PC-9 (cell line): ENCODE results near the gene ARMC6. TPM values are rescaled to one million over a fixed set of nuclear protein-coding genes. Genes with fewer than 3 reads are reported as not detected.

Experiments
- Bru-seq: library from RNA; stranded (reverse); fragments of 400-500 nt; gene quantifications from one replicate; lab custom pipeline; 2021; lab: Mats Ljungman, UMichigan
- BruChase-seq, 2 experiments: library from RNA; stranded (reverse); fragments of 400-500 nt; gene quantifications; one replicate each; lab custom pipeline; 2021; lab: Mats Ljungman, UMichigan
- BruUV-seq: library from RNA; stranded (reverse); fragments of 400-500 nt; replicated peaks from 2 replicates; lab custom pipeline; 2021; lab: Mats Ljungman, UMichigan
- CTCF ChIA-PET: fragments of 300-600 bp; sonication (Branson Sonifier 250); formaldehyde crosslinking; loops from one replicate; lab custom pipeline; 2022; ENCODE audit warnings: antibody characterized with exemption; lab: Charles Lee
- POLR2A ChIA-PET: fragments of 300-600 bp; sonication (Branson Sonifier 250); formaldehyde crosslinking; loops from one replicate; lab custom pipeline; 2022; ENCODE audit warnings: antibody characterized with exemption; ENCODE audit not compliant: unreplicated experiment; lab: Charles Lee
- DNase-seq, 2 experiments: peaks; one replicate each; pipeline versions ENCODE4 v3.0.0 to v3.0.0-alpha.2; 2015 to 2022; ENCODE audit warnings: mixed read lengths in 1 of 2
- H2AFZ ChIP-seq: fragments of 200-600 bp; sonication (generic); 2 replicates; pipeline ENCODE4 v1.8.1; 2017; ENCODE audit warnings: antibody characterized with exemption
- H3F3A ChIP-seq: fragments of 200-600 bp; sonication (generic); 2 replicates; pipeline ENCODE4 v1.8.1; 2017; ENCODE audit warnings: antibody characterized with exemption, mild to moderate bottlenecking, low read depth; ENCODE audit not compliant: insufficient read depth
- H3K27ac ChIP-seq: fragments of 200-600 bp; sonication (generic); 2 replicates; pipeline ENCODE4 v1.6.1; 2016; ENCODE audit warnings: mixed run types
- H3K27me3 ChIP-seq: fragments of 200-600 bp; sonication (generic); 2 replicates; pipeline ENCODE4 v1.6.1; 2016; ENCODE audit warnings: low read depth, mixed run types; ENCODE audit not compliant: insufficient read depth
- H3K36me3 ChIP-seq: fragments of 200-600 bp; sonication (generic); 2 replicates; pipeline ENCODE4 v1.6.1; 2016; ENCODE audit warnings: low read depth, mixed run types
- H3K4me1 ChIP-seq: fragments of 200-600 bp; sonication (generic); replicated peaks from 2 replicates; pipeline ENCODE4 v1.6.1; 2016; ENCODE audit warnings: mixed run types; ENCODE audit not compliant: insufficient read depth
- H3K4me2 ChIP-seq: fragments of 200-600 bp; sonication (generic); 2 replicates; pipeline ENCODE4 v1.6.1; 2017; ENCODE audit warnings: mixed run types
- H3K4me3 ChIP-seq: fragments of 200-600 bp; sonication (generic); 2 replicates; pipeline ENCODE4 v1.6.1; 2016; ENCODE audit warnings: mixed run types
- H3K79me2 ChIP-seq: fragments of 200-600 bp; sonication (generic); 2 replicates; pipeline ENCODE4 v1.6.1; 2017; ENCODE audit warnings: low read depth, mixed run types
- H3K9me2 ChIP-seq: fragments of 200-600 bp; sonication (generic); 2 replicates; pipeline ENCODE4 v1.8.1; 2017; ENCODE audit warnings: mild to moderate bottlenecking; ENCODE audit not compliant: insufficient read depth
- H3K9me3 ChIP-seq: fragments of 200-600 bp; sonication (generic); 2 replicates; pipeline ENCODE4 v1.8.1; 2016; ENCODE audit warnings: low read depth; ENCODE audit not compliant: insufficient read depth
- H4K20me1 ChIP-seq: fragments of 200-600 bp; sonication (generic); 2 replicates; pipeline ENCODE4 v1.8.1; 2017; ENCODE audit not compliant: insufficient read depth
- EZH2 ChIP-seq: fragments of 200-600 bp; sonication (generic); IDR thresholded peaks from 2 replicates; pipeline ENCODE4 v1.8.0; 2017; ENCODE audit warnings: antibody characterized with exemption, low read depth
- intact Hi-C: fragments of 100-400 bp; cut with micrococcal nuclease; formaldehyde crosslinking; loops from one replicate; pipeline ENCODE4 v1.10.0; 2022; ENCODE audit not compliant: unreplicated experiment
- long read RNA-seq: library from polyadenylated mRNA; stranded (forward); transcript quantifications from one replicate; pipeline ENCODE4 v2.0.0, GENCODE V29; 2022
- total RNA-seq: library from RNA; stranded (reverse); gene quantifications from 2 replicates; pipeline ENCODE4 v1.2.3, GENCODE V29; 2021
- TF ChIP-seq, protein P1 (sequence below): fragments of 200-600 bp; sonication (generic); conservative IDR thresholded peaks from 2 replicates; pipeline ENCODE4 v1.6.1; 2017; ENCODE audit warnings: mixed run types, antibody characterized with exemption, mild to moderate bottlenecking, moderate library complexity

Gene ARMC6
- total RNA-seq, result 23.5 and 28.8 TPM in 2 replicates
- Bru-seq, nascent RNA, result percentile 67 among the genes with signal in this experiment
- BruChase-seq, experiment 1, labeled RNA remaining after a 2-hour chase, result percentile 54 among the genes with signal in this experiment
- BruChase-seq, experiment 2, labeled RNA remaining after a 6-hour chase, result percentile 63 among the genes with signal in this experiment
- long read RNA-seq, transcript ARMC6-201 (8 exons, 2,412 nt), result minor isoform, 9 of 67 reads
- long read RNA-seq, transcript ARMC6-202 (8 exons, 2,383 nt), result major isoform, 28 of 67 reads
- long read RNA-seq, transcript ARMC6-206 (9 exons, 2,488 nt), result minor isoform, 10 of 67 reads
- long read RNA-seq, partial matches to known transcripts, result 6 of 67 reads
- long read RNA-seq, other reads (novel, unspliced or antisense), result 13 of 67 reads

GRCh38 chr19:19033426-19034203 lies at the start of gene ARMC6, which contains the start of gene SUGP2:
TSS of gene ARMC6 (plus strand) at chr19:19033603. CDS start at chr19:19034210, 607 bp downstream.
TSS of gene SUGP2 (minus strand) at chr19:19033517. CDS start at chr19:19031071, 2,446 bp downstream.
- POLR2A ChIA-PET, result no interaction called here
- Histone ChIP-seq H3K36me3 (peaks cover 13% of the 10 kb centered on the region; the same call in 1 of the 2 replicates), H3K4me1 (peaks cover 13% of the 10 kb centered on the region; the same call in 1 of the 2 replicates), H3K4me3 (peak within 1 kb of the TSS; percentile 70), H2AFZ (peak within 1 kb of the TSS; percentile 95), H3K9me2 (no peaks in the 10 kb centered on the region), H3K27me3 (no peaks in the 10 kb centered on the region), H3K79me2 (peaks cover 71% of the 10 kb centered on the region), H4K20me1 (no peaks in the 10 kb centered on the region; the same call in 1 of the 2 replicates), H3K9me3 (no peaks in the 10 kb centered on the region), H3K27ac (peak within 1 kb of the TSS; percentile 67), H3F3A (peaks cover 20% of the 10 kb centered on the region; the same call in 1 of the 2 replicates), H3K4me2 (peak within 1 kb of the TSS; percentile 100)
- CTCF ChIA-PET, result no interaction called here
- BruUV-seq, result no TSS peak
- no peak for TF ChIP-seq EZH2
- TF ChIP-seq, protein P1, sequence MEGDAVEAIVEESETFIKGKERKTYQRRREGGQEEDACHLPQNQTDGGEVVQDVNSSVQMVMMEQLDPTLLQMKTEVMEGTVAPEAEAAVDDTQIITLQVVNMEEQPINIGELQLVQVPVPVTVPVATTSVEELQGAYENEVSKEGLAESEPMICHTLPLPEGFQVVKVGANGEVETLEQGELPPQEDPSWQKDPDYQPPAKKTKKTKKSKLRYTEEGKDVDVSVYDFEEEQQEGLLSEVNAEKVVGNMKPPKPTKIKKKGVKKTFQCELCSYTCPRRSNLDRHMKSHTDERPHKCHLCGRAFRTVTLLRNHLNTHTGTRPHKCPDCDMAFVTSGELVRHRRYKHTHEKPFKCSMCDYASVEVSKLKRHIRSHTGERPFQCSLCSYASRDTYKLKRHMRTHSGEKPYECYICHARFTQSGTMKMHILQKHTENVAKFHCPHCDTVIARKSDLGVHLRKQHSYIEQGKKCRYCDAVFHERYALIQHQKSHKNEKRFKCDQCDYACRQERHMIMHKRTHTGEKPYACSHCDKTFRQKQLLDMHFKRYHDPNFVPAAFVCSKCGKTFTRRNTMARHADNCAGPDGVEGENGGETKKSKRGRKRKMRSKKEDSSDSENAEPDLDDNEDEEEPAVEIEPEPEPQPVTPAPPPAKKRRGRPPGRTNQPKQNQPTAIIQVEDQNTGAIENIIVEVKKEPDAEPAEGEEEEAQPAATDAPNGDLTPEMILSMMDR, result no peak
- intact Hi-C loops, result no loop called here
- DNase-seq, result peak; percentile 69 to 88

- Histone ChIP-seq H3K36me3 (no peaks in the 10 kb centered on the region), H2AFZ (no peak overlapping the region), H3K27ac (no peak overlapping the region), H3K4me3 (no peak overlapping the region), H3K27me3 (no peaks in the 10 kb centered on the region), H3K9me3 (no peaks in the 10 kb centered on the region), H3F3A (peaks cover 6% of the 10 kb centered on the region; the same call in 1 of the 2 replicates), H3K9me2 (no peaks in the 10 kb centered on the region), H4K20me1 (no peaks in the 10 kb centered on the region), H3K4me2 (no peak overlapping the region), H3K4me1 (no peaks in the 10 kb centered on the region), H3K79me2 (no peaks in the 10 kb centered on the region)
- DNase-seq, result no peak
- TF ChIP-seq EZH2, result no peak
- TF ChIP-seq, protein P1, result no peak
- CTCF ChIA-PET, result no interaction called here
- BruUV-seq, result no TSS peak
- intact Hi-C loops, result loop anchor here (10.0 kb wide), 1 partner anchor 529 kb away; no protein-coding TSS in a partner anchor
- POLR2A ChIA-PET, result interaction anchor here (0.6 kb wide), 1 partner anchor 49 kb away, joined by 14 read pairs; no protein-coding TSS in a partner anchor
Observed at GRCh38 chr19:18984251-18984650, 49.2 kb upstream of the ARMC6 start.

DNA sequence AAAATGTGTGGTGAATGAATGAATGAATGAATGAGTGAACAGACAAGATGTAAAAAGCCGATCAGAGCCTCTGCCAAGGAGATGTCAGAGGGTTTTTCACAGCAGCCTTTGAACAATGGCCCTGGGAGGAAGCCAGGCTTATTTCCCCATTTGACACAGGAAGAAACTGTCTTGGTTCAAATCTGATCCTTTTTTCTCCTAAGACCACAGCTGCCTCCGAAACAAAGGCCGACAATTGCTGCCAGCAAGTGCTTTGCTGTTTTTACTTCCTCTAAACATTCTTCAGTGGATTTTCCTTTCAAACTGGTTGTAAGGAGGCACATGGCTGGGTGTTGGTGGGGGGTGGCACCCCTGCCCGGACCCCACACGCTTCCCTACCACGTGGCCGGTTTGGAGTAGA lies 48.1 kb upstream of the ARMC6 start:
- BruUV-seq, result no TSS peak
- CTCF ChIA-PET, result no interaction called here
- no peaks in the 10 kb centered on the region for H3K9me2 ChIP-seq
- TF ChIP-seq EZH2, result no peak
- TF ChIP-seq, protein P1, result no peak
- H3K4me3 ChIP-seq, result no peak overlapping the region
- no peak overlapping the region for H3K27ac ChIP-seq
- H3K36me3 ChIP-seq, result no peaks in the 10 kb centered on the region
- no peaks in the 10 kb centered on the region for H3K27me3 ChIP-seq
- POLR2A ChIA-PET, result no interaction called here
- no peak overlapping the region for H3K4me2 ChIP-seq
- H3K9me3 ChIP-seq, result no peaks in the 10 kb centered on the region
- no peaks in the 10 kb centered on the region for H4K20me1 ChIP-seq
- H3K4me1 ChIP-seq, result no peaks in the 10 kb centered on the region
- intact Hi-C loops, result loop anchor here (10.0 kb wide), 1 partner anchor 530 kb away; no protein-coding TSS in a partner anchor
- H3F3A ChIP-seq, result peaks cover 16% of the 10 kb centered on the region; the same call in 1 of the 2 replicates
- no peak overlapping the region for H2AFZ ChIP-seq
- DNase-seq, result no peak
- no peaks in the 10 kb centered on the region for H3K79me2 ChIP-seq
